ENCODE data around the gene ATP1B3.
"Not testable (repeated sequence)": the region's sequence is repeated elsewhere in the genome, so short reads cannot be mapped to it uniquely, and the experiment has no call there.

ATP1B3 gene

DNA sequence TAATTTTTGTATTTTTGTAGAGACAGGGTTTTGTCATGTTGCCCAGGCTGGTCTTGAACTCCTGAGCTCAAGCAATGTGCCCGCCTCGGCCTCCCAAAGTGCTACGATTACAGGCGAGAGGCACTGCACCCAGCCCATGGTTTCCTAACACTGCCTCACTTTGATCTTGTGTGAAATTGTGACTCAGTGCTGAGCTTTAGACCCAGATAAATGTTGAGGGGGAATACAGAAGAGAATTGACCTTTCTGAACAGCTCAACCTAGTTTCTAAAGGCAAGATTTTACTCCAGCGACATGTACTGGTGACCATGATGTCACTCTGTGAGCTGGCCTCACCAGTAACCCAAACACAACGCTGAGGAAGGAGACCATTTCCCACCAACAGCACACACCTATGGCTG, 73.5 kb downstream of the ATP1B3 start:
- DNase-seq, result no peak

DNA sequence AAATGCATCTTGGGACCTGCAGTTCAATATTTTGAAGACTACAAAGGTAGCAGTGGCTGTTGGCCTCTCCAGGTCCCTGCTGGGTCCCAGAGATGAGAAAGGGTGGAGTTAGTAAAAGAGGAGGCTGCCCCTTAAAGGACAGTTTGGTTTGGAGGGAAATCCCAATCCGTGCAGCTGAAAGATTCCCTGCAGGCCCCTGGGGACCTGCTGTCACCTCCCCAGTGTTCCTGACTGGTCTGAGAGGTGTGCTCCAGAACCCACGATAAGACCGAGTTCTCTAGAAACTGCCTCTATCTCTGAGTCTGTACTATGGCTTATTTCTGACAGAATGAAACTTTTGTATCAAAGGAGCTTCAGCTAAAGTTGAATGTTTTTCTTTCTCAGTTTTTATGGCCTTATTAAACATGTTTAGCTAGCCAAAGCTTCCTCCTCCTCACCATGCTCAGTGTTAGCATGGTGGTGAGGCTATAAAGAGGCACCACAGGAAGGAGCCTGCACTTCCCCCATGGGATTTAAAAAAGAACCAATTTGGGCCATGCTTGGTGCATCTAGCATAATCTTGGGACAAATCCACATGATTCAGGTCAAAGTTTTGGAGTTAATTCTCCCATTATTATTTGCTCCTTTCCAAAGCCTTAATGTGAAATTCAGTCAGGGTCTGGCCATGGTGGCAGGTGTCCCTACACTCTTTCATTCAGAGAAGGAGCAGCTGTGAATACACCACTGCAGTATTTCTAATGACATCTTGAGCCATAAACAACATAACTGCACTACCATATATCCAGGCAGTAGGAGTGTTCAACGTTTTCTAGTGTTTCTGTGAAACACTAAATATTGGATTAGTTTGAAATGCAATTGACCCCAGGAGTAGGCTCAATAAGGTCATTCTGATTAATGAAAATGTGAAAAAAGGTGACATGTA, 74.4 kb downstream of the ATP1B3 start:
- DNase-seq, result no peak

DNA sequence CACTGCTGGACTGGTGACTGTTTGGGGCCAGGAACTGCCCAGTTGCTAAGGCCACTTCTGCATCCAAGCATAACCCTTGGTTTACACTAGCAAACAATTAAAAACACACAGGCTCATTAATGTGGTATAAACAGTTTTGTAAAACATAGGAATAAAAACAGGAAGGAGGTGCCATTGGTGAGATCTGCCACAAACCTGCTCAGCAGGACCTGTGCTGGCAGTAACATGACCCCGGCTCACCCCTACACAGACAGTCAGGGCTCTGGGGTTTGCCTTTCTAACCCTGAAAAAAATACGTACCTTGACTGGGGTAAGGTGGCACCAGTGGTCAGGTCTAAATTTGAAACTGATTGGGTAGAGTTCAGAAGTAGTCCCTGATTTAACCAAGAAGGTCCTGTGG, 76.2 kb downstream of the ATP1B3 start:
- DNase-seq, result no peak

DNA sequence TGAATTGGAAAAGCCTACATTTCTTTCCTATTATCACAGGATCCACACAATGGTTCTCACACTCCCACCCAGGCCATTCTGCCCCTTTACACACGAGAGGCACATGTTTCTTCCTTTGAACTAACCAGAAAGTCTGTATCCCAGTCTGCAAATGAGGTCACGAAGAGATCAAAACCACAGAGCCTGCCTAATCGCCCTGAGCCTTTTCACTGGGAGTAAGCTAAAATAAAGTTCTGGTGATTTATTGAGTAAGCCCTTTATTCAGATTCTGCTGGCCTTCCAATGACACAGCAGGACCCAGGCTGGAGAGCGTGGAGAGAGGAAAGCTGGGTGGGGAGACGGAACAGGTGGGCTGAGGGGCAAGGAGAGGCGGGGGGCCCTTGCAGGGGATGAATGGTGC, 78.7 kb downstream of the ATP1B3 start:
- peak; percentile 58 for DNase-seq

DNA sequence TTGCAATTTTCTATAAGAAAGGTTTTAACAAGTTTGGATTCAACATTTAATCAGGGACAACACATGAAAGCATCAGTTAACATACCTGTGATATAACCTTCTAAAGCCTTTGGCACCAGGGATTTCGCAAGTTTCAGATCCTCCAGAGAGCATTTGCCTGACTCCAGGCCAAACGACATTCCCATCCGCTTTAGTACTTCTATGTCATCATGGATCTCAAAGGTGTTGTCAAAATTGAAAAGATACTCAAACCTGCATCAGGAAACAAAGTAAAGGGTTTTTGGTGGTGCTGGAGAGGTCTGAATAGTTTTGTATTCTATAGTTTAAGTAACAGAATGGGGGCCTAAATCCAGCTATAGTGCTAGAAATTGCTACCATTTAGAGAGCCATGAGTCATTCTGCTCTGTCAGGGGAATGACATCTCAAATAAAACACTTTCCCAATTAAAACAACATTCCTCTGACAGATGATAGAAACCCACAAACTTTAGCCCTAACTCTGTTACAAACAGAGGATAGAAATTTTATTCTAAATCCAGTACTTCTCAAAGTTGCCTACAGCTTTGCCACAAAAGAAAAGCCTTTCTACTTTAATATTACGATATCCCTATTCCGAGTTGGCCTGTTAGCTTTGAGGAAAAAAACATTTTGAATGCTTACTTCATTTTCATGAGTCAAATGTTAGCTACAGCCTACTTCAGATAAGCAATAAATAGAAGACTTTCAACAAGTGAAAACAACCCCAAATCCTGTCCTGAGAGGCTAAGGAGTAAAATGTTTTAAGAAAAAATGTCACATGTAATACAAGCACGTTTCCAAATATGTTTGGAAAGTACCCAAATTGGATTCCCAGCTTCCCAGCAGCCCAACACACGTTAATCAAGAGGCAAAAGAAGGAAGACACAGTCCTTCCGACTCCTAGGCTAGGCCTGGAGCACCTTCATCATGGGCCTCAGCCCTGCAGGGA, 83.4 kb downstream of the ATP1B3 start:
- DNase-seq, result peak; percentile 90

DNA sequence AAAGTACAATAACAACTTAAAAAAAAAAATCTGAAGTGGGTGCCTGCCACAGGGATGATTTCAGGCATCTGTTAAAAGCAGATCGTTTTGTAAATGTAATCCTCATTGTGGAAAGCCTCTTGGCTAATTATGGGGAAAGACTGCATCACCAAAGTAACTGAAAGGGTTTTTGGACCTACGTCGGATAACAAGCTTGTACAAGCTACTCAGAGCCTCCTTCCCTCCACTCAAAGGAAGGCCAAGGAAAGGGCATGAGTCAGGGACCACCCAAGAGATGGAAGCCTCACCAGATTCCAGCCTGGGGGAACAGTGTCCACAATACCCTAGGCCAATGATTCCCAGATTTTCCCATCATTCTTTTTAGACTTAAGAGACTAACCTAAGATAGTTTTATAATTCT, 84.3 kb downstream of the ATP1B3 start:
- DNase-seq, result peak; percentile 88

DNA sequence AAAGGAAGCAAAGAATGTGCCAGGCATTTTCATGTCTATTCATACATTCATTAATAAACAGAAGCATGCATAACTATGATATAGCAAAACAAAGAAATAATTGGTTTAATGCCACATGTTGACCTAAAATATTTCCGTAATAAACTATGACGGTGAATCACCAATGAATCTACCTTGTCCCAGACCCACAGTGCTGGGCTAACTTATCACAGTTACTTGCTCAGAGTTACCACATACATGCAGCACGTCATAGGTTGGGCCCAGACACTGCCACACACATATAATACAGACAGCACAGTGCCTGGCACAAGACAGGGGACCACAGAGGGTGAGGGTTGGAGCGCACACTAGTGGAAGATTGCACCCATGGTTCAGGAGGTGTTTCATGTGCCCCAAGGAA, 86.9 kb downstream of the ATP1B3 start:
- DNase-seq, result no peak

DNA sequence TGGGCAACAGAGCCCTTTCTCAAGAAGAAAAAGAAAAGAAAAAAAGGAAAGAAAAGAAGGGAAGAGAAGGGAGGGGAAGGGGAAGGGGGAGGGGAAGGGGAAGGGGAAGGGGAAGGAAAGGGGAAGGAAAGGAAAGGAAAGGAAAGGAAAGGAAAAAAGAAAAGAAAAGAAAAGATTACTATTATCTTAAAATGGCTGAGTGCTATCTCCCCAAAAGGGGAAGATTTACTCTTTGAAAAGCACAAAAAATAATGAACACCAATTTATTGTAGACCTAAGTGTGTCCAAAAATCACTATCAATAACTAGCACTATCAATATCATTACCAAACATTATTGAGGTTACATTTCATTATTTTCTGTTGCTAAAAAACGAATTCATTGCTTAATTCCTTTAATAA, 89.0 kb downstream of the ATP1B3 start:
- no peak for DNase-seq

DNA sequence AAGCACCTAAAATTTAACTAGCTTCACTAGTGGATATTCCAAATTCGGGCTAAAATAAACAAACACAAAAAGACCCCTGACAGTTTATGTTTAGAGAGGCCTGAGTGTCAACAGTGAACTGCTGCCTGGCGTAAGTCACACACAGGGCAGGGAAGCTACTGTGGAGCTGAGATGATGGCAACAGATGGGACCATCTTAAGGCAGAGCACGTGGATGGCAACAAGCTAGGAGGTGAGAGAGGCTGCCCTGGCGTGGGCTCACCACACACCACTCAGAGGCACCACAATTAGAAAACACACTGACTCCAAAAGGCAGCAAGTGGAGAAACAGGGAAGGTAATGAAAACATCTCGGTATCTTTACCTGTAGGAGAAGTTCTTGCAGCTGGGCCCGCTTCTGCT, 93.3 kb downstream of the ATP1B3 start:
- no peak for DNase-seq

DNA sequence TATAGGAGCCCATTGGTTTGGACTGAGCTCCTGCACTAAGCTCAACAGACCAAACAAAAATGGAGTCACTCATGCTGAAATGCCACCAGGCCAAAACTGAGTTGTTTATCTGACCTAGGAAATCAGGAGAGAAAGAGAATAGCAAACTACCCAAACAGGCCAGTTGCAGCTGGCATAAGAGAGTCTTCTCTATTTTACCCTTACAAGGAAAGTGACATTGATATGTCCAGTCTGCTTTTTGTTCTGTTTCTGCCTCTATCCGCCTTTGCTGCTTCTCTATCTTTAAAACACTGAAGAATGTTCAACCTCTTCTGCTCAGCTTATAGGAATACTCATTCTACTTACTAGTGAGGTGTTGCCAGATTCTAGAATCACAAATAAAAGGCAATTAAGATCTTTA, 95.1 kb downstream of the ATP1B3 start:
- DNase-seq, result no peak

DNA sequence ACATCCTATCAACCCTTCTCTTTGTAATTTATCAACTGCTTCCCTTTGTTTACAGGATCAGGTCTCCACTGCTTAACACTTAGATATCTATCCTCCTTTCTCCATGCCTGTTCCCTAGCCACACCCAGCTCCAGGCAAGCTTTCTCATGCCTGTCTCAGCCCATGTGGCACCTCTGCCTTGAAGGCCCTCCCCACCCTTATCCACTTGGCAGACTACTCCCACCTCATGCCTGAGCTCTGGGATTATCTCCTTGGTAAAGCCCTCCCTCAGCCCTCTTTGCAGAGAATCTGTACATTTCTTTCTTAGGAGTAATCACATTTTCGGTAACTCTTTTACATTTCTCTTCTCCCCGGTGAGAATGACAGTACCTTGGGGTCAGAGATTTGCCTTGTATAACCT, 96.0 kb downstream of the ATP1B3 start:
- peak; percentile 50 for DNase-seq

DNA sequence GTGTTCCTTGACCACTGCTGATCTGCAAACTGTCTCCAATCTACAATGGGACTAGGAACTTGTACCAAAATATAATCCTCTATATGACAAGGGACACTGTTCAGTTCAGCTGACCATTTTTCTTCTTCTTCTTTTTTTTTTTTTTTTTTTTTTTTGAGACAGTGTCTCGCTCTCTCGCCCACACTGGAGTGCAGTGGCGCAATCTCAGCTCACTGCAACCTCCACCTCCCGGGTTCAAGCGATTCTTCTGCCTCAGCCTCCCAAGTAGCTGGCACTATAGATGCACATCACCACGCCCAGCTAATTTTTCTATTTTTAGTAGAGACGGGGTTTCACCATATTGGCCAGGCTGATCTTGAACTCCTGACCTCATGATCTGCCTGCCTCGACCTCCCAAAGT, 98.3 kb downstream of the ATP1B3 start:
- not testable (repeated sequence) for DNase-seq

Data from fibroblast of skin of scalp (primary cell).